NCI-H82 treated with DMSO at 0.1 percent for 48 hours (cell line): ENCODE measurements around the gene IL1B.

Source experiments
- DNase-seq: peaks from one replicate; lab custom pipeline; 2025; ENCODE audit not compliant: unreplicated experiment; lab: John Stamatoyannopoulos, UW

Gene IL1B

DNA sequence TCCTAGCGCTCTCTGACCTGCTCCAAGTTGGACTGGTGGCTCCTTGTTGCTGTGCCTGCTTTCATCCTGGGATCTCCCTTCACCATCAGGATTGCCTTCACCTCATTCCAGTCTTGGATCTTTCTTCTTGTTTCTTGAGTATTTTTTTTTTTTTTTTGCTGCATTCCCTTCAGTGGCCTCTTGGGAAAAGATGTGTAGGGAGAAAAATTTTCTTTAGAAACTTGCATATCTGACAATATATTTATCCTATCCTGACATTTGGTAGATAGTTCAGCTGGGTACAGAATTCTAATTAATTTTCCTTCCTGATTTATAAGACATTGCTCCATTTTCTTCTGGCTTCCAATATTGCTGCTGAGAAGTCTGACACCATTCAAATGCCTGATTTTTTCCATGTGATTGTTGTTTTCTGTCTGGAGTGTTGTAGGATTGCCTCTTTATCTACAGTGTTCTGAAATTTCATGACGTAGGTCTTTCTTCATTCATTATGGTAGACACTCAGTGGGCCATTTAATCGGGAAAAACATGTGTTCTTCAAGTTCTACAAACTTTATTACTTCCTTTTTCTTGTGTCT lies 29.3 kb downstream of the IL1B start:
- DNase-seq = no peak

DNA sequence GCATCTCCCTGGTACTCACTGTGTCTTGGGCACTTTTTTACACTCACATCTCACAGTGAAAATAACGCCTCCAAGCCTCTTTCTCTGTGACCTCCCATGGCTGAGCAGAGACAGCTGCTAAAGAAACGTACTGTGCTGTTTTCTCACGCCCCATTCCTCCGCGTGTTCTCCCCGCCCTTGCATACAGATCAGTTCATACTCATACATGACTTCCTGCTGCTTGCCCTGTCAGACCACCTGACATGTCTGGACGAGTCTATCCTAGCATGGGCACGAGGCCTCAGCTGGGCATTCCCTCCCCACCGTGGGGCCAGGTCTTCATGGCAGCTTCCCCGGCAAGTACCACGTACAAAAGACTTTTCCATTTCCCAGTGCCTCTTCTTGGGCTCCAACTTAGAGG lies 31.0 kb downstream of the IL1B start:
- no peak for DNase-seq

DNA sequence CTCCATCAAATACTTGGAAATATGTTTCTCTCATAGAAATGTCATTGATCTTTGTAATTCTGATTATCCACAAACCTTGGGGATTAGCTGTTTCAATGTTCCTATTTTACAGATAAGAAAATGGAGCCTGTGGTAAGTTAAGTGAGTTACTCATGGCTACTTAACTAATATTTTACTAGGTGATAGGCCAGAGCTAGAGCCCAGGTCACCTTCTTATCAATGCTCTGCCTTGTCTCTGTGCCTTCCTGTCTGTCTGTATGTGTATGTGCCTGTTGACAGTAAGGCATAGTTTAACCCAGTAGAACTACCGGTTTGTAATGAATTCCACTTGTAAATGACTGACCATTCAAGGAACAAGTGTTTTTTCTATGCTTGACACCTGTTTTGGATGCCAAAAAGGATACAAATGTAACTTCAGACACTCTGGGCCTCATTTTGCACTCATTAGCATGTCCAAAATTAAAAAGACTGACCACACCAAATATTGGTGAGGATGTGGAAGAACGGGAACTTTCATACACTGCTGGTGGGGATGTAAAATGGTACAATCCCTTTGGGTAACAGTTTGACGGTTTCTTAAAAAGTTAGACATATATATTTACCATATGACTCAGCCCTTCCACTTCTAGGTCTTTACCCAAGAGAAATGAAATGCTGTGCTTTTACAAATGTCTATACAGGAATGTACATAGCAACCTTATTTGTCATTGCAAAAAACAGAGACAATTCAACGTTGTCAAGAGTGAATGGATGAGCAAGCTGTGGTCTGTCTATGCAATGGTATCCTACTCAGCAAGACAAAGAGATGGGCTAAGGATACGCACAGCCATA lies 32.7 kb downstream of the IL1B start:
- no peak for DNase-seq

DNA sequence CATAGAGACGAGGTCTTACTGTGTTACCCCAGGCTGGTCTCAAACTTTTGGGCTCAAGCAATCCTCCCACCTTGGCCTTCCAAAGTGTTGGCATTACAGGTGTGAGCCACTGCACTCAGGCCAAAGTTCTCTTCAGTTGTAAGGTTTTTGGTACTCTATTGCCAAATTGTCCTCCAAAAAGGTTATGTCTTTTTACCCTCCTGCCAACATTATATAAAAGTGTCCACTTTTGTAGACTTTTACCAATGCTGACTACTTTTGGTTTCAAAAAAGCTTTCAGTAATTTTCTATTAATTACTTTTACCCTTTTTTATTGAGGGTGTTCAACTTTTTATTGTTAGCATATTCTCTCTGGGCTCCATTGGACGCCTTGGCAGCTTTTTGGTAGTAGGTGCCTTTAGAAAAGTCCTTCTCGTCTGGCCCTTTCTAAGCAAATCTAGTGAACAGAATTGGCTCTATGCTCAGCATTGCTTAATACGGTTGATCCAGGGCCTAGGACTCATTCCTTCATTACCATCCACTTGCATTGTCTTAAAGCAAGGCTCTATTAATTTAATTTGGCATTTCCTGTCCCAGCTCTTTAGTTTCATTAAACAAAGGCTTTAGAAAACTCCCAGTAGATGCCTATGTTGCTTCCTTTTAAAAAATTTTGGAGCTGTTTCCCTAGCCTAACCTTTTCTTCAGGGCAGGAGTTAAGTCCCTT lies 35.5 kb downstream of the IL1B start:
- DNase-seq = no peak

DNA sequence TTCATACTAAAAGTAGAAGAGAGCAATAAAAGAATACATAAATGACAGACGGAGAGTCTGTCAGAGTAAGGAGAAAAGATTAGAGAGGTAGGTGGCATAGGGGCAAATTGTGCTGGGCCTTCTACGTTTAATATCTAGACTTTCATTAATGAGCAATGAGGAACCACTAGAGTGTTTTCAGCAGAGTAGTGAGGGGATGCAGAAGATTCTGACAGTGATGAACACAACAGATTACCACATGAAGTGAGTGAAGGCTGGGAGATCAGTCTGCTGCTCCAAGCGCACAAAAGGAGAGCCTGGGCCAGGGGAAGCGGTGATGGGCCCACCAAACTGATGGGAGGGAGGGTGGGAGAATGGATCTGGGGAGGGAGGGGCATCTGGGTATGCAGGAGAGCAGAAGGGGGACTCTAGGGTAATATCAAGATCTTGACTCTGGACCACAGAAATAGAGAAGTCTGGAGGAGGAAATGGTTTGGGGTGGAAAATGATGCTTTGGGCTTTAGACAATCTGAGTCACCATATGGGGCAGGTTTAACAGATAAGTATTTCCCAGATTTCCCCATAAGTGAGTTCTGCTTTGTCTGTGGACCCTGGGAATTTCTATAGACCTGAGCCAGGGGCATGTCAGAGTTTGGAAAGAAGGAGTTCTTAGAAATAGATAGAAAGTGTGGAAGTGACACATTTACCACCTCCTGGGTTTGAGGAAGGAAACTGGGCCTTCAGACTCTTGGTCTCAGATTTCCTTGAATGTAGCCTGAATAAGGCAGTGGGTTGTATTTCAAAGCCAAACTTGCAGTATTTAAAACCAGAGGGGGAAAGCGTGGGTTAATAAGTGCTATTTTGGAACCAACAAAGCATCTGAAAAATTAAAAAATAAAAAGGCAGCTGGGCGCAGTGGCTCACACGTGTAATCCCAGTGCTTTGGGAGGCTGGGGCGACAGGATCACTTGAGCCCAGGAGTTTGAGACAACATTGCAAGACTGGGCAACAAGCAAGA lies 37.3 kb downstream of the IL1B start:
- no peak for DNase-seq

DNA sequence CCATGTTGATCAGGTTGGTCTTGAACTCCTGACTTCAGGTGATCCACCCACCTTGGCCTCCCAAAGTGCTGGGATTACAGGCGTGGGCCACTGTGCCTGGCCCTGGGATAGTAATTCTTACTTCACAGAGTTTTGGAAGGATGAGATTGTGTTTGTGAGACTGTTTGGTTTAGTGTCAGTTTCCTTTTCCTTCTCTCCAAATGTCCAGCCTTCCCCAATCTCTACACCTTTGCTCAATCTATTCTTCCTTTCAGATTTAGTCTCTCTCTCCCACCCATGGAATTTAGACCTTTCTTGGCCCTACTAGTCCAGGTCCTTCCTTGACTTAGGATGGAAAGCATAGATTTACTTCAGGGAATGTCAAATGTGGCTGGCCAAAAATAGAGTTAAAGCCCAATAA lies 40.1 kb downstream of the IL1B start:
- DNase-seq = no peak

DNA sequence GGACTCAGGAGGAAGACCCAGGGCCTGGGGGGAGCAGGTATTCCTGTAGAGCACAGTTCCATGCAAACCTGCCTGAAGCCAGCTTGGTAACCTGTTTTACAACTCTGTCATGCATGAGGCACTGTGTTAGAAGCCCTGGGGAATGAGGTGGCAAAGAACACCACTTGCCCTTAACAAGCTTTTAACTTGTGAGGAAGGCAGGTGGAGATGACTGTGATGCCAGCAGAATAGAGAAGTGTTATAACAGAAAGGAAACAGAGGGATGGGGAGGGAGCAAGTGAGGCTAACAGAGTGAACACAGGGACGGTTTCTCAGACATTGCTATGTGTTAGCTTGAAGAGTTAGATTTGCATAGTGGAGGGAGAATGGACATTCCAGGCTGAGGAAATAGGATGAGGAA lies 40.8 kb downstream of the IL1B start:
- DNase-seq = no peak

DNA sequence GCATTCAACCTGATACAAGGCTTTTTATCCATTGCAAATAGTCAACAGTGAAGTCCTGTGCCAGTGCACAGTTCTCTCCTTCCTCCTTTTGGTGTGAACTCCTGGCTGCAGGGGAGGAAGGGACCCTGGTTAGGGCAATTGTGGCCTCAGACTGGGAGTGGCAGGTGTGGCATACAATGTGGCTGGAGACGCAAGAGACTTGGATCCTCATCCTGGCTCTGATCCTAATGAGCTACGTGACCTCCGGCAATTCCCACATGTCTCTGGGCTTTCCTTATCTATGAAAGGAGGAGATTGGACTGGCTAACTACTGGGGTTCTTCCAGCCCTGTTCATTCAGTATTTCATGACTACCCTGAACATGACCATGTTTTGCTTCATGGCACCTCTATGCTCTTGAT lies 41.7 kb downstream of the IL1B start:
- no peak for DNase-seq

DNA sequence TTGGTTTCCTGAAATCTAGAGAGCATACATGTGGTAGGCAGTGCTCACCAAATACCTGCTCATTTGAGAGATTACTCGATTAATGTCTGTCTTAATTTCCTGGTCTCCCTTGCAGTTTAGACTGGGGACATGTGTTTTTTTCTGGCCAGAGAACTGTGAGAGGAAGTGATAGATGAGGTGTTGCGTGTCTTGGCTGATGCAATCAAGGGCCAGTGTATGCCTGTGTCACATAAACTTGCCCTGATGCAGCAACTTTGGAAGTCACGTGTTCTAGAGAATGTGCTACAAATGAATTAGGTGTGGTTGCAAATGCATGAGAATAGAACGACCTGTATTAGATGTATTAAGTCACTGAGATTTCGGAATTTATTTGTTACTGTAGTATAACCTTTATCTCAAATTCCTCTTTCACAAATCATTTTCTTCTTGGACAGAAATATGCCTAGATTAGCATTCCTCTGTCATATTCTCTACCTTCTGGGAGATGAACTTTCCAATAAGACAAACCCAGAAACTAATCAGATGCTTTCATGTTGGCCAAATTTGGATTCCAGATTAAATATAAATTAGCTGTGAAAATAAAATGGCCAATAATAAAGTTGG lies 42.3 kb downstream of the IL1B start:
- no peak for DNase-seq

DNA sequence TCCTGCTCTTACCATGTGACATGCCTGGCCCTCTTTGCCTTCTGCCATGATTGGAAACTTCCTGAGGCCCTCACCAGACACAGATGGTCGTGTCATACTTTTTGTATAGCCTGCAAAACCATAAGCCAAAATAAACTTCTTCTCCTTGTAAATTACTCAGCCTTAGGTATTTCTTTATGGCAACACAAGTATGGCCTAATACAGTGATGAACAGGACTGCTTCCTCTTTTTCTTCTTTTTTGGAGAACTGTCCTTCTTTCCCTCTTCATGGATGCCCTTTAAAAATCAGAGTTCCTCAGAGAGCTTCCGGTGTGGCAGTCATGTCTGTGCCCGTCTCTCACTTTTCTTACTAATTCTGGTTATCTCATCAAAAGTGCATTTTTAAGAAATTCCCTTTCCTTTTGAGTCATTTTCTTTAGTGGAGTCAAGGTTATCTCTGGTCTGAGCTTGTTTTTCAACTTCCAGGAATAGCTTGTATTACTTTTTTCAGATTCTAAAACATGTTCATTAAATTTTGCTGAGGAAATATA lies 43.1 kb downstream of the IL1B start:
- DNase-seq = no peak

DNA sequence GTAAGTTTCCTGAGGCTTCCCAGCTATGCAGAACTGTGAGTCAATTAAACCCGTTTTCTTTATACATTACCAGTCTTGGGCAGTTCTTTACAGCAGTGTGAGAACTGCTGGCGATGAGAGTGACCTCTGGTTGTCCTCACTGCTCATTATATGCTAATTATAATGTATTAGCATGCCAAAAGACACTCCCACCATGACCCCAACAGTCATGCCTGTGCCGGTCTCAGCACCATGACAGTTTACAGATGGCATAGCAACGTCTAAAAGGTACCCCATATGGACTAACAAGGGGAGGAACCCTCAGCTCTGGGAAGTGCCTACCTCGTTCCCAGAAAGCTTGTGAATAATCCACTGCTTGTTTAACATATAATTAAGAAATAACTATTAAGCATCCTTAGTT lies 44.2 kb downstream of the IL1B start:
- no peak for DNase-seq

DNA sequence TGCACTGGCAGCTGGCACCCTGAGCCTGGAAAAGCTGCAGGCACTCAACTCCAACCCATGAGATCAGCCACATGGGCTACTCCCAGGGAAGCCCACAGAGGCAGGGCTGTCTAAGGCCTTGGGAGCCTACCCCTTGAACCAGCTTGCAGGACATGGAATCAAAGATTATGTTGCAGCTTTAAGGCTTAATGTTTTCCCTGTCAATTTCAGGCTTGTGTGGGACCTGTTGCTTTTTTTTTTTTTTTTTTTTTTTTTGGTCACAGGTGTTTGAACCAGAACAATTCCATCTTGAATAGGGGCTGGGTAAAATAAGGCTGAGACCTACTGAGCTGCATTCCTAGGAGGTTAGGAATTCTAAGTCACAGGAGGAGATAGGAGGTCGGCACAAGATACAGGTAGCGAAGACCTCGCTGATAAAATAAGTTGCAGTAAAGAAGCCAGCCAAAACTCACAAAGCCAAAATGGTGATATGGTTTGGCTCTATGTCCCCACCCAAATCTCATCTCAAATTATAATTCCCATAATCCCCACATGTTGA lies 44.8 kb downstream of the IL1B start:
- no peak for DNase-seq

DNA sequence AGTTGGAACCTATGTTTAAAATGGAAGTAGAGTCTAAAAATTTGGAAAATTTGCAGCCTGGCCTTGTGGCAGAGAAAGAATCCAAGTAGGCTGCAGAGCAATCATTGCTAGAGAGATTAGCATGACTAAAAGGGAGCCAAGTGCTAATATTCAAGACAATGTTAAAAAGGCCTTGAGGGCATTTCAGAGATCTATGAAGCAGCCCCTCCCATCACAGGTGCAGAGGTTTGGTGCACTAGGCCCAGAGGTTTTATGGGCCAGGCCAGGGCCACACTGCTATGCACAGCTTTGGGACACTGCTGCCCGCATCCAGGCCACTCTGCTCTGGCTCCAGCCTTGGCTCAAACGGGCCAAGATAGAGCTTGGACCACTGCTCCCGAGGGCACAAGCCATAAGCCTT lies 45.6 kb downstream of the IL1B start:
- DNase-seq = no peak

DNA sequence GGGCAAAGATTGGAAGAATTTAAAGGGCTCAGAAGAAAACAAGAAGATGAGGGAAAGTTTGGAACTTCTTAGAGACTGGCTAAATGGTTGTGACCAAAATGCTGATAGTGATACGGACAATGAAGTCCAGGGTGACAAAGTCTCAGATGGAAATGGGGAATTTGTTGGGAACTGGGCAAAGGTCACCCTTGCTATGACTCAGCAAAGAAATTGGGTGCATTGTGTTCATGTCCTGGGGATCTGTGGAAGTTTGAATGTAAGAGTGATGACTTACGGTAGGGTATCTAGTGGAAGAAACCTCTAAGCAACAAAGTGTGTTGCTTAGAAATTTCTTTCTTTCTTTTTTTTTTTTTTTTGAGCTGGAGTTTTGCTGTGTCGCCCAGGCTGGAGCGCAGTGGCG lies 46.3 kb downstream of the IL1B start:
- DNase-seq = no peak

DNA sequence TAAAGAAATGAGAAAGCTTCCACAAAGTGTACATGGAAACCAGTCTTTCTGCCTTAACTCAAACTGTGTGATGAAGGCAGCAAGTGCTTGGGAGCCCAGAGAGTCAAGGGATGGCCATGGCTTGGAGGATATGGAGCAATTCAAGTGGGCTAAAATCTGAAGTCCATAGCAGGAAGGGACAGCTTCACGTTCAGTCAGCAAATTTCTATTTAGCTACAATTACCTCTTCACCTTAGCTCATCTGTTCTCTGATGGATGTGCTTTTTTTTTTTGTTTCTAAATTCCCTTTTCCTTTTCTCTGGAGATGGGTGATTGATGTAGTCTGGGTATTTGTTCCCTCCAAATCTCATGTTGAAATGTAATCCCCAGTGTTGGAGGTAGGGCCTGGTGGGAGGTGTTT lies 47.4 kb downstream of the IL1B start:
- DNase-seq = no peak

DNA sequence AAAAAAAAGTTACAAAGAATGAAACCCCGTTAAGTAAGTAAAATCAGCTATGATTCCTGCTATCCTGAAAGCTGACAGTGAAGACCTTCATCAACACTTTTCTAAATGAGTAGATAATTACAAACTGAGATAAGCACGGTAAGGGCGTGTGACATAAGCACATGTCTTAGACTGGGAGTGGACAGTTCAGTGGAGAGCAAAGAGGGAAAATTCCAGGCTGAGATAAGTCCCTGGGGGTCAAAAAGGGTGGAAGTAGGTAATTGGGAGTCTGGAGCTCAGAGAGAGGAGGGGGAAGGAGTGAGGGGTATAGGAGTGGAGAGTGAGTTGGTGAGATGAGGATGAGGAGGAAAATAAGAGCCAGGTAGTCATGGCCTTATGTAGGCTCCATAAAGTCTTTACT lies 47.9 kb downstream of the IL1B start:
- DNase-seq = no peak

DNA sequence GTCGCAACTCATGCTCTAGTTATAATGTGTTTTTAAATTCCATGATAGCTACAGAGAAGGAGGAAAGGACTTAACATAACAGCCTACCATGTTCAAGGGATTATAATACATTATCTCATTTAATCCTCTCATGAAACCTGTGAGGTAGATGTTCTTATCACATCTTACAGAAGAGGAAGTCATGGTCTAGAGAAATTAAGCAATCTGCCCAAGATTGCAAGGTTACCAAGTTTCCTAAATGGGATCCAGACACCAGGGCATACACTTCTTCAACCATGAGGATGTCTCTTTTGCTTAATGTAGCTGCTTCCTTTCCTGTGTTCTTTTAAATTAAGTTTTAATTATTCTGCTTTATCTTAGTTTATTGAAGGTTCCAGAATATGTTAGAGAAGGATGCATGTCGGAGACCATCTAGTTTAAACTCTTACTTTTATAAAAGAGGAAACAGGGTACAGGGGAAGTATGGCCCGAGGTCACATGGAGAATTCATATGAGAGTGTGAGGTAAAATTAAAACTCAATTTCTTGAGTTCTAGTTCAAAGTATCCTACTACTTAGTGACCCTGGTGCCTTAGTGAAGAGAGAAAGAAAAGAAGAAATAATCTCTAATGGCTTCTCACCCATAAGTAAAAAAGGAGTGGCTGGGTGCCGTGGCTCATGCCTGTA lies 48.7 kb downstream of the IL1B start:
- DNase-seq = no peak

DNA sequence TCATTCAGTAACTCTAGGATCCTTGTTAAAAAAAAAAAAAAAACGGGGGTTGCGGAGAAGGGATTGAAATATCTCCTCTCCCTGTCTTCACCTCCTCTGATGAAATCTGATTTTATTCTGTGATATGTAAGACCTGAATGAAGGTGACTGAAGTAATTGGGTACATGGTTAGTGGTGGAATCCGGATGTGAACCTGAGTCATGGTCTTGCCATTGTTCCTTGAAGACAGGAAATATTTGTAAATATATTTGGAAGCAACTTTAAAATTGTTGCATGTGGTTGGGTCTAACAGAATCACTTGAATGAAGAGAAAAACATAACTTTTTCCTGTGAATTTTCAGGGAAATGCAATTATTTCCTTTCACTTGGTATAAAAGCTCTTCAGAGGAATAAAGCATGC lies 49.3 kb downstream of the IL1B start:
- no peak for DNase-seq
